Measurements from ENCODE around the gene EXOSC7. TPM values are rescaled to one million over a fixed set of nuclear protein-coding genes. Genes with fewer than 3 reads are reported as not detected.
A peak's percentile ranks its signal among the peaks of the same experiment; 100 is the strongest.

The EXOSC7 gene
- total RNA-seq, 4 donors from 2014 or later = 33.1 to 57.5 (median 56.3) TPM

GRCh38 chr3:44970926-44971490 lies 5.0 kb upstream of the EXOSC7 start:
- H3K4me3 ChIP-seq (replicated peaks in 1 of 3) = no peak overlapping the region
- no peaks in the 10 kb centered on the region for H3K27me3 ChIP-seq
- no peaks in the 10 kb centered on the region for H3K36me3 ChIP-seq
- DNase-seq = no peak
- H3K27ac ChIP-seq = no peak overlapping the region
- 83 to 96% methylated on average over 3 of the region's 3 CpGs for WGBS, 2 donors
- H3K9me3 ChIP-seq = no peaks in the 10 kb centered on the region
- TF ChIP-seq, protein P1, sequence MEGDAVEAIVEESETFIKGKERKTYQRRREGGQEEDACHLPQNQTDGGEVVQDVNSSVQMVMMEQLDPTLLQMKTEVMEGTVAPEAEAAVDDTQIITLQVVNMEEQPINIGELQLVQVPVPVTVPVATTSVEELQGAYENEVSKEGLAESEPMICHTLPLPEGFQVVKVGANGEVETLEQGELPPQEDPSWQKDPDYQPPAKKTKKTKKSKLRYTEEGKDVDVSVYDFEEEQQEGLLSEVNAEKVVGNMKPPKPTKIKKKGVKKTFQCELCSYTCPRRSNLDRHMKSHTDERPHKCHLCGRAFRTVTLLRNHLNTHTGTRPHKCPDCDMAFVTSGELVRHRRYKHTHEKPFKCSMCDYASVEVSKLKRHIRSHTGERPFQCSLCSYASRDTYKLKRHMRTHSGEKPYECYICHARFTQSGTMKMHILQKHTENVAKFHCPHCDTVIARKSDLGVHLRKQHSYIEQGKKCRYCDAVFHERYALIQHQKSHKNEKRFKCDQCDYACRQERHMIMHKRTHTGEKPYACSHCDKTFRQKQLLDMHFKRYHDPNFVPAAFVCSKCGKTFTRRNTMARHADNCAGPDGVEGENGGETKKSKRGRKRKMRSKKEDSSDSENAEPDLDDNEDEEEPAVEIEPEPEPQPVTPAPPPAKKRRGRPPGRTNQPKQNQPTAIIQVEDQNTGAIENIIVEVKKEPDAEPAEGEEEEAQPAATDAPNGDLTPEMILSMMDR (IDR thresholded peaks at IDR 0.05) = no peak
- no peak for TF ChIP-seq POLR2A (IDR thresholded peaks at IDR 0.05)
- H3K4me1 ChIP-seq = peaks cover 5 to 9% of the 10 kb centered on the region in 2 donors
- intact Hi-C loops (cut with DNase I) = no loop called here

DNA sequence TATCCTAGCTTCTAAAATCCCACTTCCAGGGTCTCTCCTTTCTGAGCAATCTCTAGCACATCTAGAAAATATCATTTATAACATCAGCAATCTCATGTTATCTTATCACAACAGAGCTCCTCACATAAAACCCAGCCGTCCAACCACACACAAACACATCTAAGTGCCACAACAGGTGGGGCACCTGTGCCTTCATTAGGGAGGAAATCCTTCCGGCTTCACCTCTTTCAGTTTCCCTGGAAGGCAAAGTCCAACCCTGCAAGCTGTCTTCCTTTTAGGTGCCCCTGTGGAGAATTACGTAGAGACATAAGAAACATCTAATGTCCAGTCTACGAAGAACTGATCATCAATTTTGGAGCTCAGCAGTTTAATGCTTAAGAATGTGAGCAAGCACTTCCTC lies 1.6 kb upstream of the EXOSC7 start:
- Histone ChIP-seq H3K27ac (no peak overlapping the region), H3K4me1 (peaks cover 19 to 30% of the 10 kb centered on the region in 2 donors), H3K9me3 (no peaks in the 10 kb centered on the region), H3K27me3 (no peaks in the 10 kb centered on the region), H3K36me3 (no peaks in the 10 kb centered on the region), H3K4me3 (replicated peaks in 1 of 3) (no peak overlapping the region)
- DNase-seq = no peak
- TF ChIP-seq, protein P1 (IDR thresholded peaks at IDR 0.05) = no peak
- TF ChIP-seq POLR2A (IDR thresholded peaks at IDR 0.05) = no peak
- 82 to 91% methylated on average over 4 of the region's 4 CpGs for WGBS, 2 donors
- intact Hi-C loops (cut with DNase I) = no loop called here

DNA sequence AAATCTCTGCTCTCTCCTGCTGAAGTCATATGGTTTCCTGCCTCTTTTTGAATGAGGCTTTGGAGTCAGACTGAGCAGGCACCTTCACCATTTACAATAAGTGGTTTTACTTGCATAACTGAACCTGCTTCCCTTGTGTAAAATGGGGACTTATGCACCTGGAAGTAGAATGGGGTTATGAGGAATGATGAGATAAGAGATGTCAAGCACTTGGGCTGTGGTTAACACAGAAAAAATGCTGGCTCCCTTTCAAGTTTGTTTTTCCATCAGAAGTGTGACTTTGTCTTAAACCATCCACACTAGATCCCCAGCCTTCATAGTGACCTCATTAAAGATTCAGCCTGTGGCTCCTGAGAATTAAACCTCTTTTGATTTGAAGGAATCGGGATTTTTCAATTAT lies 5.2 kb downstream of the EXOSC7 start:
- intact Hi-C loops (cut with DNase I) = loop anchor here (10.0 kb wide), 1 partner anchor 46 kb away; no protein-coding TSS in a partner anchor
- TF ChIP-seq, protein P1 (IDR thresholded peaks at IDR 0.05) = no peak
- no peak for TF ChIP-seq POLR2A (IDR thresholded peaks at IDR 0.05)
- DNase-seq = no peak
- Histone ChIP-seq H3K4me1 (peaks cover 39 to 84% of the 10 kb centered on the region in 2 donors), H3K36me3 (no peaks in the 10 kb centered on the region), H3K4me3 (replicated peaks in 1 of 3) (no peak overlapping the region), H3K27ac (peak overlapping the region in 2 of 3 donors; percentile 83 to 88), H3K27me3 (no peaks in the 10 kb centered on the region), H3K9me3 (no peaks in the 10 kb centered on the region)
- 100% methylated on average over 1 of the region's 1 CpG for WGBS, 2 donors

GRCh38 chr3:44981751-44982150 lies 5.7 kb downstream of the EXOSC7 start:
- no peak for TF ChIP-seq POLR2A (IDR thresholded peaks at IDR 0.05)
- TF ChIP-seq, protein P1 (IDR thresholded peaks at IDR 0.05) = no peak
- H3K27ac ChIP-seq = peak overlapping the region in 2 of 3 donors; percentile 83 to 88
- H3K27me3 ChIP-seq = no peaks in the 10 kb centered on the region
- intact Hi-C loops (cut with DNase I) = loop anchor here (10.0 kb wide), 1 partner anchor 47 kb away; no protein-coding TSS in a partner anchor
- peaks cover 38 to 88% of the 10 kb centered on the region in 2 donors for H3K4me1 ChIP-seq
- 86 to 91% methylated on average over 4 of the region's 4 CpGs for WGBS, 2 donors
- DNase-seq = no peak
- no peaks in the 10 kb centered on the region for H3K9me3 ChIP-seq
- no peak overlapping the region for H3K4me3 ChIP-seq (replicated peaks in 1 of 3)
- no peaks in the 10 kb centered on the region for H3K36me3 ChIP-seq

GRCh38 chr3:44982817-44983216 lies 6.8 kb downstream of the EXOSC7 start:
- Histone ChIP-seq H3K36me3 (no peaks in the 10 kb centered on the region), H3K9me3 (no peaks in the 10 kb centered on the region), H3K4me3 (replicated peaks in 1 of 3) (no peak overlapping the region), H3K27ac (peak overlapping the region; percentile 77 to 88 (median 83)), H3K4me1 (peaks cover 37 to 88% of the 10 kb centered on the region in 2 donors), H3K27me3 (no peaks in the 10 kb centered on the region)
- DNase-seq = no peak
- intact Hi-C loops (cut with DNase I) = loop anchor here (10.0 kb wide), 1 partner anchor 48 kb away; no protein-coding TSS in a partner anchor
- TF ChIP-seq, protein P1 (IDR thresholded peaks at IDR 0.05) = no peak
- no peak for TF ChIP-seq POLR2A (IDR thresholded peaks at IDR 0.05)
- 86 to 91% methylated on average over 3 of the region's 3 CpGs for WGBS, 2 donors

Measured in thyroid gland (tissue), 4 donors.